ENCODE measurements around the gene OPRL1.

DNA sequence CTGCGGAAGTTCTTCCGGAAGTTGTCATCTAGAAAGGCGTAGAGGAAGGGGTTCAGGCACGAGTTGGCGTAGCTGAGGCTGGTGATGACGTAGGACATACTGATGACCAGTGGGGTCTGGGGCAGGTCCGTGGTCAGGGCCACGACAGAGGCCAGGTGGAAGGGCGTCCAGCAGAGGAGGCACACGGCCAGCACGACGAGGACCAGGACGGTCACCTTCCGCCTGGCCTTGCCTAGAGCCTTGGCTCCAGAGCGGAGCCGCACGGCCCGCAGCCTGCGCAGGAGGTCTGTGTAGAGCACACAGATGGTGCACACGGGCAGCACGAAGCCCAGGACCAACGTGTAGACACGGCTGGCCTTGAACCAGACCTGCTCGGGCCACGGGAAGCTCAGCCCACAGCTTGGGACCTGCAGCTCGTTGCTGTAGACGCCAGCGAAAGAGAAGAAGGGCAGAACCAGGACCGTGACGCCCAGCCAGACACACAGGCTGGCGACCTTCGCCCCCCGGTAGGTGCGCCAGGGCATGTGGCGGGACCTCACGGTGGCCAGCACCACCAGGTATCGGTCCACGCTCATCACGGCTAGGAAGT lies 26.1 kb downstream of the OPRL1 start:
- TF ChIP-seq POLR2A (IDR thresholded peaks at IDR 0.05) (no peak), POLR2AphosphoS5 (IDR thresholded peaks at IDR 0.05) (no peak)
- TF ChIP-seq, protein P1, sequence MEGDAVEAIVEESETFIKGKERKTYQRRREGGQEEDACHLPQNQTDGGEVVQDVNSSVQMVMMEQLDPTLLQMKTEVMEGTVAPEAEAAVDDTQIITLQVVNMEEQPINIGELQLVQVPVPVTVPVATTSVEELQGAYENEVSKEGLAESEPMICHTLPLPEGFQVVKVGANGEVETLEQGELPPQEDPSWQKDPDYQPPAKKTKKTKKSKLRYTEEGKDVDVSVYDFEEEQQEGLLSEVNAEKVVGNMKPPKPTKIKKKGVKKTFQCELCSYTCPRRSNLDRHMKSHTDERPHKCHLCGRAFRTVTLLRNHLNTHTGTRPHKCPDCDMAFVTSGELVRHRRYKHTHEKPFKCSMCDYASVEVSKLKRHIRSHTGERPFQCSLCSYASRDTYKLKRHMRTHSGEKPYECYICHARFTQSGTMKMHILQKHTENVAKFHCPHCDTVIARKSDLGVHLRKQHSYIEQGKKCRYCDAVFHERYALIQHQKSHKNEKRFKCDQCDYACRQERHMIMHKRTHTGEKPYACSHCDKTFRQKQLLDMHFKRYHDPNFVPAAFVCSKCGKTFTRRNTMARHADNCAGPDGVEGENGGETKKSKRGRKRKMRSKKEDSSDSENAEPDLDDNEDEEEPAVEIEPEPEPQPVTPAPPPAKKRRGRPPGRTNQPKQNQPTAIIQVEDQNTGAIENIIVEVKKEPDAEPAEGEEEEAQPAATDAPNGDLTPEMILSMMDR (IDR thresholded peaks at IDR 0.05), result no peak
